CD14-positive monocyte (primary cell): ENCODE results near the gene MYH7B. TPM values are rescaled to one million over a fixed set of nuclear protein-coding genes. Genes with fewer than 3 reads are reported as not detected.

Experiments used
- DNase-seq, 3 donors: peaks; one replicate each; pipeline ENCODE4 v3.0.0-alpha.2; 2011 to 2022
- H2AFZ ChIP-seq: 2 replicates; pipeline ENCODE4 v1.6.0; 2012; ENCODE audit warnings: mild to moderate bottlenecking, low read depth, low read length, inconsistent platforms; ENCODE audit not compliant: insufficient read depth, poor library complexity, severe bottlenecking
- H3K27ac ChIP-seq, 2 donors: 1 replicate in 1 of 2; 2 replicates in 1 of 2; pipeline ENCODE4 v1.5.1; 2012 to 2013; ENCODE audit warnings: low read length in 2 of 2, control low read depth in 1 of 2, inconsistent platforms in 1 of 2, low read depth in 1 of 2, mild to moderate bottlenecking in 1 of 2
- H3K27me3 ChIP-seq, 2 donors: one replicate each; pipeline versions ENCODE4 v1.6.0 to v1.6.1; 2011 to 2013; ENCODE audit warnings: low read length in 2 of 2; ENCODE audit not compliant: control insufficient read depth in 2 of 2, insufficient read depth in 2 of 2
- H3K36me3 ChIP-seq, 2 donors: replicated peaks in 1 of 2; 1 replicate in 1 of 2; 2 replicates in 1 of 2; pipeline versions ENCODE4 v1.5.1 to v1.6.1; 2012 to 2013; ENCODE audit warnings: low read length in 2 of 2, control low read depth in 1 of 2, inconsistent platforms in 1 of 2, mild to moderate bottlenecking in 1 of 2; ENCODE audit not compliant: insufficient read depth in 2 of 2, control insufficient read depth in 1 of 2
- H3K4me1 ChIP-seq, 2 donors: 1 replicate in 1 of 2; 2 replicates in 1 of 2; pipeline versions ENCODE4 v1.5.1 to v1.6.1; 2012 to 2013; ENCODE audit warnings: low read length in 2 of 2, control low read depth in 1 of 2, inconsistent platforms in 1 of 2, mild to moderate bottlenecking in 1 of 2, moderate library complexity in 1 of 2; ENCODE audit not compliant: insufficient read depth in 2 of 2, control insufficient read depth in 1 of 2
- H3K4me2 ChIP-seq: replicated peaks from 2 replicates; pipeline ENCODE3; 2012; ENCODE audit warnings: low read length, moderate library complexity, mild to moderate bottlenecking; ENCODE audit not compliant: poor library complexity, severe bottlenecking; ENCODE audit errors: extremely low read depth
- H3K4me3 ChIP-seq, 3 experiments: fragments of 200-600 bp in 1 of 3; sonication (generic) in 1 of 3; replicated peaks in 1 of 3; 1 replicate in 2 of 3; 2 replicates in 1 of 3; pipeline ENCODE4 v1.5.1; 2011 to 2013; ENCODE audit warnings: low read length in 3 of 3, mild to moderate bottlenecking in 3 of 3, control low read depth in 2 of 3, low read depth in 2 of 3, inconsistent platforms in 1 of 3, moderate library complexity in 1 of 3
- H3K79me2 ChIP-seq: 2 replicates; pipeline ENCODE4 v1.6.0; 2012; ENCODE audit warnings: mild to moderate bottlenecking, control low read depth, inconsistent platforms, low read length, moderate library complexity; ENCODE audit not compliant: insufficient read depth
- H3K9ac ChIP-seq: 2 replicates; pipeline ENCODE4 v1.6.0; 2017; ENCODE audit warnings: low read length, mild to moderate bottlenecking; ENCODE audit not compliant: insufficient read depth, poor library complexity, severe bottlenecking
- H3K9me3 ChIP-seq, 2 donors: replicated peaks in 1 of 2; 1 replicate in 1 of 2; 2 replicates in 1 of 2; pipeline versions ENCODE4 v1.5.1 to v1.6.1; 2012 to 2013; ENCODE audit warnings: low read length in 2 of 2, control low read depth in 1 of 2; ENCODE audit not compliant: control insufficient read depth in 1 of 2, insufficient read depth in 1 of 2
- H4K20me1 ChIP-seq: 2 replicates; pipeline ENCODE4 v1.6.0; 2012; ENCODE audit warnings: mild to moderate bottlenecking, low read length, control low read depth, moderate library complexity; ENCODE audit not compliant: insufficient read depth
- H3K27ac Mint-ChIP-seq, 7 donors: one replicate each; pipeline ENCODE4 v1.8.0; 2020; ENCODE audit warnings: mild to moderate bottlenecking in 7 of 7, mixed read lengths in 7 of 7, moderate library complexity in 6 of 7, inconsistent platforms in 2 of 7
- H3K27me3 Mint-ChIP-seq, 3 donors: one replicate each; pipeline ENCODE4 v1.8.0; 2021 to 2022; ENCODE audit warnings: low read depth in 3 of 3, mild to moderate bottlenecking in 3 of 3, mixed read lengths in 3 of 3, moderate library complexity in 3 of 3, inconsistent platforms in 1 of 3
- H3K36me3 Mint-ChIP-seq, 2 donors: one replicate each; pipeline ENCODE4 v1.8.0; 2020; ENCODE audit warnings: mixed read lengths in 2 of 2, inconsistent platforms in 1 of 2, mild to moderate bottlenecking in 1 of 2
- H3K4me1 Mint-ChIP-seq: one replicate; pipeline ENCODE4 v1.8.0; 2020; ENCODE audit warnings: mild to moderate bottlenecking, mixed read lengths
- H3K4me3 Mint-ChIP-seq, 2 donors: one replicate each; pipeline ENCODE4 v1.8.0; 2020; ENCODE audit warnings: mild to moderate bottlenecking in 2 of 2, mixed read lengths in 2 of 2, moderate library complexity in 1 of 2
- H3K9me3 Mint-ChIP-seq, 7 donors: one replicate each; pipeline ENCODE4 v1.8.0; 2020 to 2022; ENCODE audit warnings: mixed read lengths in 7 of 7, mild to moderate bottlenecking in 6 of 7, moderate library complexity in 6 of 7, inconsistent platforms in 2 of 7
- CTCF ChIP-seq: fragments of 200-600 bp; IDR thresholded peaks from one replicate; pipeline ENCODE4 v1.8.0; 2022; ENCODE audit warnings: antibody characterized with exemption, mild to moderate bottlenecking
- WGBS: methylation state at CpG from one replicate; pipeline ENCODE4 v1.1.5; 2013; ENCODE audit warnings: missing lambda C conversion rate; ENCODE audit not compliant: insufficient coverage; 5-methylcytosine and 5-hydroxymethylcytosine counted together
- intact Hi-C, 2 donors: fragments of 100-400 bp; cut with micrococcal nuclease; formaldehyde crosslinking; loops; one replicate each; pipeline versions ENCODE4 v1.15.0 to v1.15.1; 2023
- polyA plus RNA-seq, 3 donors: library from polyadenylated mRNA; depleted of rRNA in 1 of 3; unstranded in 2 of 3; stranded (reverse) in 1 of 3; fragments of 300-500 nt in 2 of 3; fragments of >200 nt in 1 of 3; fragmentation: Illumina TruSeq in 2 of 3; gene quantifications; 1 replicate in 2 of 3; 2 replicates in 1 of 3; pipeline ENCODE4 v1.2.3, GENCODE V29; 2012 to 2021

MYH7B gene
- polyA plus RNA-seq, 3 donors, result 0.75 TPM; not detected in 2

- Histone ChIP-seq H3K27me3 (no peaks in the 10 kb centered on the region), H3K4me2 (no peak overlapping the region), H3K9ac (no peak overlapping the region), H4K20me1 (no peaks in the 10 kb centered on the region), H3K36me3 (peaks cover 88 to 100% of the 10 kb centered on the region in 2 donors), H3K9me3 (no peaks in the 10 kb centered on the region), H3K4me1 (no peaks in the 10 kb centered on the region), H3K27ac (peak overlapping the region in 1 of 2 donors; percentile 27), H3K79me2 (no peaks in the 10 kb centered on the region), H3K4me3 (no peak overlapping the region), H2AFZ (no peak overlapping the region)
- peaks cover 2 to 64% of the 10 kb centered on the region in 2 donors for H3K36me3 Mint-ChIP-seq
- H3K4me1 Mint-ChIP-seq, result no peaks in the 10 kb centered on the region
- DNase-seq, result no peak
- H3K9me3 Mint-ChIP-seq, result no peaks in the 10 kb centered on the region
- H3K27ac Mint-ChIP-seq, result peak overlapping the region in 2 of 7 donors; percentile 7 to 43
- TF ChIP-seq CTCF, result no peak
- H3K27me3 Mint-ChIP-seq, result peaks cover 0 to 4% (median 0%) of the 10 kb centered on the region in 3 donors
- no peak overlapping the region for H3K4me3 Mint-ChIP-seq
- intact Hi-C loops, result no loop called here
- WGBS, result no CpG with 5 or more reads among the region's 1 CpG
Observed at GRCh38 chr20:34926581-34926980, 29.1 kb upstream of the MYH7B start.

GRCh38 chr20:34927736-34928135 is 27.9 kb upstream of the MYH7B start:
- H3K9ac ChIP-seq, result no peak overlapping the region
- no peak for DNase-seq
- peaks cover 80 to 100% of the 10 kb centered on the region in 2 donors for H3K36me3 ChIP-seq
- Mint-ChIP-seq H3K27me3 (peaks cover 0 to 1% (median 0%) of the 10 kb centered on the region in 3 donors), H3K4me3 (no peak overlapping the region), H3K4me1 (no peaks in the 10 kb centered on the region), H3K27ac (peak overlapping the region in 1 of 7 donors; percentile 29), H3K9me3 (no peaks in the 10 kb centered on the region), H3K36me3 (peaks cover 7 to 72% of the 10 kb centered on the region in 2 donors)
- TF ChIP-seq CTCF, result no peak
- H4K20me1 ChIP-seq, result no peaks in the 10 kb centered on the region
- intact Hi-C loops, result no loop called here
- no peaks in the 10 kb centered on the region for H3K4me1 ChIP-seq
- H3K79me2 ChIP-seq, result no peaks in the 10 kb centered on the region
- 100% methylated on average over 1 of the region's 1 CpG for WGBS
- no peaks in the 10 kb centered on the region for H3K9me3 ChIP-seq
- no peak overlapping the region for H3K4me3 ChIP-seq
- H2AFZ ChIP-seq, result no peak overlapping the region
- H3K27me3 ChIP-seq, result no peaks in the 10 kb centered on the region
- H3K27ac ChIP-seq, result peak overlapping the region in 1 of 2 donors; percentile 36
- no peak overlapping the region for H3K4me2 ChIP-seq
